T-helper 2 cell (primary cell): ENCODE measurements around the gene TCP11L2.

Experiments used
- DNase-seq, 5 experiments: peaks; one replicate each; pipeline versions ENCODE4 v3.0.0 to v3.0.0-alpha.2; 2012 to 2022
- total RNA-seq, 2 donors: gene quantifications; one replicate each; lab custom pipeline; 2026; lab: John Stamatoyannopoulos, UW

The TCP11L2 gene
- 81.7 to 113 reads per million in 2 donors for total RNA-seq

DNA sequence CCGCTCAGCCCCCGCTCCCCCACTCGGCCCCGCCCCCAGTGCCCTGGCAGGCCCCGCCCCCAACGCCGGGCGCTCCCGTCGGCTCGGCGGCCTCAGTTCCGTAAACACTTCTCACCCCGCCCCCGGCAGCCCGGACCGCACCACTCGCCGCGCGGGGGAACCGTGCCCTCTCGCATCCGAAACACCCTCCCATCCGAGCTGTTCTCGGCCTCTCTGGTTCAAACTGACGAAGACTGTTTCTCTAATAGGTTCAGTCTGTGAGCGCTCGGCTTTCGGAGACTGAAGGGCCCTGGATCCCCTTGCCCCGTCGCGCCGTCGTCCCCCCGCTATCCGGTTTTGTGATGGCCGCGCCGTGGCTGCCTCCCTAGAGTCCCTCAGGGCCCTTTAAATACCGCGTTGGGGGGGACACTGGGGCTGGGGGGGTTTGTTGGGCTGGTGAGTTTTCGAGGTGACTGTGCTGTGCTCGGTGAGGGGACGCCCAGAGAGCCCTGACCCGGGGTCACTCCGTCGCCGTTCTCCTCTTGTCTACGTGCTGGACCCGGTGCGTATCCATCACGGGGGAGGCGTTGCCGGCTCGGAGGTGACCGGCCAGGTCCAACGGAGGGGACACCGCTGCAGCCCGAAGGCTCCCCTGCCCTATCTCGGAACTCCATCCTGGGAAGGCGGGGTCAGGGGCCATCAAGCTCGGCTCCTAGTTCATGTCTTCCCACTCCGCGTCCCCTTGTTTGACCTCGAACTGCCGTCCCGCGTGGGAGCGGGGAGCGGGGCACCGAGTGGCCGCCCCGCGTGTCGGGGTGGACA is at the start of gene TCP11L2:
Gene TCP11L2 (plus strand): TSS at position 333 of the 801 bp plus-strand sequence. CDS start 8,343 bp downstream, outside the sequence.
- peak; percentile 83 to 91 (median 89) for DNase-seq

DNA sequence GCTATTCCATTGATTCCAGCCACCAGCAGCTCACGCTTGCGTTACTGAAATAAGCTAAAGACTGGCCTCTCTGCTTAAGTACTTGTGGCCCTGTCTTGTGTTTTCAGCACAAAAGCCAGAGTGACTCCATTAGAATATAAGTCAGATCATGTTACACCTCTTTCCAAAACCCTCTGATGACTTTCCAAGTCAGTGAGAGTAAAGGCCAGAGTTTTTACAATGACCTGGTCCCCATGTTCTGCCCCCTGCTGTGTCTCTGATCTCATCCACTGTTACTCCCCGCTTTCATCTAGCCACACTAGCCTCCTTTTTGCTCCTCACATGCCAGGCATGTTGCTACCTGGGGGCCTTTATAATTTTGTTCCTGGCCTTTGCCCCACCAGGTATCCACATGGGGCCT is 47.8 kb upstream of the TCP11L2 start:
- DNase-seq: no peak

DNA sequence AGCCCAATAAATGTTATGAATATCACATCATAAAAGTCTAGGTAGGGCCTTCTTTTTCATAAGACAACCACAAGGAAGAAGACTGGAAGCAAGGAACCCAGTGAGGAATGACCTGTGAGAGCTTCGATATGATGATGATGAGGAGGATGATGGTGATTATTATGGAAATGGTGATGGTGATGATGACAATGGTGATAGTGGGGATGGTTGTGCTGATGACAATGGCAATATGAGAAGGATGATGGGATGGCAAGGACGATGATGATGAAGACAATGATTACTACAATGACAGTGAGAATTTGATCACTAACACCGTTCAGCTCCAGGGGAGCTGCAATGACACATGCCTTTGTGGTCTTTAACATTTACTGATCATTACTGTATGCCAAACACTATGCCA is 47.0 kb upstream of the TCP11L2 start:
- DNase-seq: no peak

DNA sequence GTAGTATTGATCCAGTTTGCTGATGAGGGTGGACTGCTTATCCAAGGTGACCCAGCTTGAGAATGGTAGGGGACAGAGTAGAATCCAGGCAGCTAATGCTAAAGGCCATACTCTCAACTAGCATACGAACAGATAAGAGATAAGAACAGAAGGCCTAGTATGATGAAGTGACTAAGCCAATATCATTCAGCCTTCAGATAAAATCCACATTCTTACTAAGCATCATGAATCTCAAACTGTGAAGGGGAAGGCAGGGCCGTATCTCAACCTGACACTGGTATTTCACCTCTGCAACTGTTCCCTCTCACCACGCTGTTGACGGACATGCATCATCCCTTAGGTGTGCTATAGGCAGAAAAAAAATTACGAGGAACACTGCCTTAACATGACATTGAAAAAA is 46.6 kb upstream of the TCP11L2 start:
- no peak for DNase-seq

DNA sequence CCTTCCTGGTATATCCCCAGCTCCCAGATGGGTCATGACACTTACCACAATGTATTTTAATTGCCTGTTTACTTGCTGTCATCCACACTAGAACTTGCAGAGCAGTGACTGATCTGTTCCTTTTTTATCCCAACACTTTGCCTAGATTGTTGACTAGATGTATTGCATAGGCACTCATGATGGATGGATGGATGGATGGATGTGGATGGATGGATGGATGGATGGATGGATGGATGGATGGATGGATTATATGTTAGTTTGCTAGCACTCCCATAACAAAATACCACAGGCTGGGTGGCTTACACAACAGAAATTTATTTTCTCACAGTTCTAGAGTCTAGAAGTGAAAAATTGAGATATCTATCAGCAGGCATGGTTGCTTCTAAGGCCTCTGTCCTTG is 46.0 kb upstream of the TCP11L2 start:
- no peak for DNase-seq

DNA sequence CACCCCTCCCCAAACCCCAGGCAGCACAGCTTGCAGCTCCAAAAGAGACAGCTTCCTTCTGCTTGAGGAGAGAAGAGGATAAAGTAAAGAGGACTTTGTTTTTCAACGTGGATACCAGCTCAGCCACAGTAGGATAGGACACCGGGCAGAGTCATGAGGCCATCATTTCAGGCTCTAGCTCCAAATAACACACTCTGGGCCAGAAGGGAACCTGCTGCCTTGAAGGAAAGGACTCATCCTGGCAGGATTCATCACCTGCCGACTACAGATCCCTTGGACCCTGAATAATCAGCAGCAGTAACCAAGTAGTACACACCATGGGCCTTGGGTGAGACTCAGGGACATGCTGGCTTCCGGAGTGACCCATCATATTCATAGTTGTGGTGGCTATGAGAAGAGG is 44.3 kb upstream of the TCP11L2 start:
- no peak for DNase-seq

DNA sequence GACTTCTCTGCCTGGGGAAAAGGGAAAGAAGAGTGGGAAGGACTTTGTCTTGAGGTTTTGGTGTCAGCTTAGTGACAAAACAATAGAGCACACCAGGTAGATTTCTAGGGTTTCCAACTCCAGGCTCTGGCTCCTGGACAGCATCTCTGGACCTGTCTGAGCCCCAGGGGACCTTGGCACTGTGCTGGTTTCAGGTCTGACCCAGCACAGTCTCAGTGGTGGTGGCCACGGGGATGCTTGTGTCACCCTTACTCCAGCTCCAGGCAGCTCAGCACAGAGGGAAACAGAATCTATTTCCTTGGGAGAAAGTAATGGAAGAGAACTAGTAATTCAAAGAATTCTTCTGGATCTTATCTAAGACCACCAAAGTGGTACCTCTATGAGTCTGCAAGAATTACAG is 43.6 kb upstream of the TCP11L2 start:
- DNase-seq: no peak

DNA sequence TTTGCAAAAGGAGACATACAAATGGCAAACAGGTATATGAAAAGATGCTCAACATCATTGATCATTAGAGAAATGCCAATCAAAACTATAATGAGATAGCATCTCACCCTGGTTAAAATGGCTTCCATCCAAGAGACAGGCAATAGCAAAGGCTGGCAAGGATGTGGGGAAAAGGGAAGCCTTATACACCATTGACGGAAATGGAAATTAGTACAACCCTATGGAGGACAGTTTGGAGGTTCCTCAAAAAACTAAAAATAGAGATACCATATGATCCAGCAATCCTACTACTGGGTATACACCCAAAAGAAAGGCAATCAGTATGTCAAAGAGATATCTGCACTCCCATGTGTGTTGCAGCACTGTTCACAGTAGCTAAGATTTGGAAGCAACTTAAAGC is 37.4 kb upstream of the TCP11L2 start:
- no peak for DNase-seq

DNA sequence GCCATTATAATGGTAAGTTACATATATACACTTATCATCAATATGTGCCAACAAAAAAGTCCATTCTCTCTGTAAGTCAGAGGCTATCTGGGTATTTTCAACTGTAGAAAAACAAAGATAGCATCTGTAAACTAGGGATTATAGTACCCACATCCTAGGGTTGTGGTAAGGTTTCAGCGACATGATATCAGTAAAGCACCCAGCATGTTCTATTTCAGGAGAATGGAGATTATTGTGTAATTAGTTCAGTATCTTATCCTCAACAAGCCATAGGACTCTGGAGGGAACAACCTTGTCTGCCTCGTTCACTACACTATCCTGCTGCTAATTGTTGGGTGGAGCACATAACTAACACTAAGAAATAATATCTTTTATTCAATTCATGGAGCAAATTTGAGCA is 35.0 kb upstream of the TCP11L2 start:
- DNase-seq: peak in 1 of 5 experiments; percentile 86

DNA sequence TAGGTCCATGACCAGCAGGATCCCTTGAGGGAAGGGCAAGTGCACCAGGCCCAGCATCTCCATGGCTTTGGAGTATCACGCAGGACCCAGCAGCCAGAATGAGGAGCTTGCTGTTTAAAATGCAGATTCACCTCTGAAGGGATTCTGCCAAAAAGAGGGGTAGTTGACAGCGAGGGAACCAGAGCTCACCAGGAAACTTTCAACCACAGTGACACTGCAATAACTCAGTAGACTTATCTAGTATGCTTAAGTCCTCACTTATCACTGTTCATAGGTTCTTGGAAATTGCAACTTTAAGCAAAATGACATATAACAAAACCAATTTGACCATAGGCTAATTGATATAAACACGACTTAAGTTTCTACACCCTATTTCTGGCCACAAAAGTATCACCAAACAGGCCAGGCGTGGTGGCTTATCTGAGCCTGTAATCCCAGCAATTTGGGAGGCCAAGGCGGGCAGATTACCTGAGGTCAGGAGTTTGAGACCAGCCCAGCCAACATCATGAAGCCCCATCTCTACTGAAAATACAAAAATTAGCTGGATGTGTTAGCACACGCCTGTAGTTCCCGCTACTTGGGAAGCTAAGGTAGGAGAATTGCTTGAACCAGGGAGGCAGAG is 33.3 kb upstream of the TCP11L2 start:
- peak in 1 of 5 experiments; percentile 62 for DNase-seq

DNA sequence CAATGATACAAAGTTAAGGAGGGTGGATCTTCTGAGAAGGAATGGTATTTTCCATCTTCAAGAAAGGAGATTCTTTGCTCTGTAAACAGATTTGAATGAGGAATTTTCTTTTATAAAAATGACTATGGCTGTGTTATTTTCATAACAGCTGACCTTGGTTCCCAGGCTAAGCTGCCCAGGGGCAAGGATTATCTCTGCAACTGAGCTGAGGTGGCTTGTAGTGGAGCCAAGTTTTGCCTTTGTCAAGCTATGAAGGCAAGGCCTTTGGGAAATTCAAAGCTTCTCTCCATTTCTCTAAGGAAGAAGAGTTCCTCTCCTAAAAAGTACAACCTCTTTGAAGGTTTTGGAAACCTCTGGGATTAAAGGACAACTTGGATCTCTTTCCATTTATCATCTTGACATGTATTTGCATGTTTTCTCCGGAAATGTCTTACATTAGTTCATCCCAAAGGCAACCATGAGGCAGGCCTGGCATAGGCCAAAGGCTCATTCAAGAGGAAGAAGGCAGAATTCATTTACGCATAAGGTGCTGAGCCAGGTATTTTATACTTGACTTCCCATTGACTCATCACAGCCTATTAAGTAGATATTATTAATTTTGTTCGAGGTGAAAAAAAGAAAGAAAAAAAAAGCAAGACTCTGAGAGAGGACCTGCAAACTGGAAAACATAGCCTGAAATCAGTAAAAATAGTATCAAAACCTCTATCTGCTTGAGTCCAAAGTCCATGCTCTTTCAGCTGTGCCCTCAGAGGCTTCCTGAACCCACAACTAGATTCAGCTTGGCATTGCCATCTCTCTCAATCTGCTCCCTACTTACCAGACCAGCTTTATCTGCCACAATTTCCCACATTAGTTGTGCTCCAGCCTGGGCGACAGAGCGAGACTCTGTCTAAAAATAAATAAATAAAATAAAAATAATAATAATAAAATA is 30.7 kb upstream of the TCP11L2 start:
- DNase-seq: no peak

DNA sequence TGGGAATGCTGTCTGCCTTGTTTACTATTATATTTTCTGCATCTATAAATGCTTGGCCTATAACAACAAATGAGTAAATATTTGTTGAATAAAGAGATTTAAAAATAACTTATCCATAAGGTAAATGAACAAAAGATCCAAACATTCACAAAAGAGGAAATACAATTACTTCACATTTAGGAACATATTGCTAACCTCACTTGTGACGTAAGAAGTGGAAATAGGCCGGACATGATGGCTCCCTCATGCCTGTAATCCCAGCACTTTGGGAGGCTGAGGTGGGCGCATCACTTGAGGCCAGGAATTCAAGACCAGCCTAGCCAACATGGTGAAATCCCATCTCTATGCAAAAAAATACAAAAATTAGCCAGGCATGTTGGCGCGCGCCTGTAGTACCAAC is 29.0 kb upstream of the TCP11L2 start:
- DNase-seq: no peak

DNA sequence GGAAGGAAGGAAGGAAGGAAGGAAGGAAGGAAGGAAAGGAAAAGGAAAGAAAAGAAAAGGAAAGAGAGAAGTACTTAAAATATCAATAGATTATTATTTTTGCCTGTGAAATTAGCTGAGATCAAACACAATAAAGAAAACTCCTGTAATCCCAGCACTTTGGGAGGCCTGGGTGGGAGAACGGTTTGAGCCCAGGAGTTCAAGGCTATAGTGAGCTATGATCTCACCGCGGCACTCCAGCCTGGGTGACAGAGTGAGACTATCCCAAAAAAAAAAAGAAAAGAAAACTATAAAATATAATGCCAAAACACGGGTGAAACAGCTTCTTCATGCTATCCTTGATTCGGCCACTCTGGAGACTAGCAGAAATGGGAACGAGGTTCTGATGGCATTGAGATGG is 28.5 kb upstream of the TCP11L2 start:
- DNase-seq: no peak

DNA sequence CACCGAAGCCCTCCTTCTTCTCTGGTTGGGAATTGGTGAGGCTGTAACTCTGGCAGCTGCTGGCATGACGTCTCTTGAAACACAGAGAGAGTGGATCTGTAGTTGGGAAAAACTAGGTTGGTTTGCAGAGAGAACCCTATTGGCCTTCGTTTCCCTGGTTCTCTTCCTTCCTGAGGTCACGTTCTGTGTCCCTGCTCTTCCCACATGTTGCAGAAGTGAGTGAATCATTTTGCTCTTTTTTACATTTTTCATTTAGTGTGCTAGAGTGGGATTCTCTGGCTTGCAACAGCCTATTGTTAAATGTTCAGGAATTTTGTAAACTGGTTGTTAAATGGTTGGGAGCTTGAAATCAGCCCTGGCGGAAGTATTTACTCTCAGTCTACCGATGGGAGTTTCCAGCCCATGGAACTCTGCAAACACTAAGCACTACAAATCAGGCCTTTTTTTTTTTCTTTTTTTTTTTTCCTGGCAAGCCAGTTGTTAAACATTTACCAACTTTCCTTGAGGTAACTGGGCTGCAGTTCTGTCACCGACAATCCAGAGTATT is 27.9 kb upstream of the TCP11L2 start:
- DNase-seq: no peak

DNA sequence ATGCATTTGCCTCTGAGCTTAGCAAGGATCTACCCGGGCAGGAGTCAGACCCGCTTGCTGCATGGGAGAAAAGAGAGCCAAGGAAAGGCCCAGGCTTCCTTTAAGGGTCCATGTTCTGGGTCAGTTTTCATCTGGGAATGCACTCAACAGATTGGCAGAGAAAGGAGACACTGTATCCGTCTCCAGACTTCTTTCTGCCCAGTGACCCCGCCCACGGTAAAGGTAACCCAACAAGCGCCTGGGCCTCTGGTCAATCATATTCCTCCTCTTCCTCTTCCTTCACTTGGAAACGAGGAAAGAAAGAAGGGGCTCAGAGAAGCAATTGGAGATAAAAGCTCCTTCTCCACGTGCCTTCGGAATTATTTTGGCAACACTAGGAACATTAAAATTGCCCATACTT is 27.1 kb upstream of the TCP11L2 start:
- no peak for DNase-seq

DNA sequence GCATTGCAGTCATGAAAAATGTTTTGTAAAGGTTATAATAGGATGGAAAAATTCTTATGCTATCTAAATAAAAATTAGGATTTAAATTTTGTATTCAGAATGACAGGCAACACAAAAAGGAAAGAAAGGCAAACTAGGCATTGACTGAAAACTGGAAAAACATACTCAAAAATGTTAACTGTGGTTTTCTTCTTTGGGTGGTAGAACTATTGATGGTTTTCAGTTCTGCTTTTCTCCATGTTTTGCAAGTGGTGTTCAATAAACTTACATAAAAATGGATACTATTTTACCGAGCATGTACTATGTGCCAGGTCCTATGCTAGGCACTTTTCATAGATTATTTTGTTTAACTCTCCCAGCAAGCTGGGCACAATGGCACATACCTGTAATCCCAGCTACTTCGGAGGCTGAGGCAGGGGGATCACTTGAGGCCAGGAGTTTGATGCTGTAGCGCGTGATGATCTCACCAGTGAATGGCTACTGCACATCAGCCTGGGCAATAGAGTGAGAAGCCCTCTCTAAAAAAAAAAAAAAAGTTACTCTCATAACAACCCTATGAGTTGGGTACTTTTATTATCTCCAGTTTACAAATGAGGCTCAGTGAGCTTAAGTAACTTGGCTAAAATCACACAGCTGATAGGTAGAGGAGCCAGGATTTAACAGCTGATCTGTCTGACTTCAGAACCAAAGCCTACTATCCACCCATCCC is 26.3 kb upstream of the TCP11L2 start:
- DNase-seq: no peak

DNA sequence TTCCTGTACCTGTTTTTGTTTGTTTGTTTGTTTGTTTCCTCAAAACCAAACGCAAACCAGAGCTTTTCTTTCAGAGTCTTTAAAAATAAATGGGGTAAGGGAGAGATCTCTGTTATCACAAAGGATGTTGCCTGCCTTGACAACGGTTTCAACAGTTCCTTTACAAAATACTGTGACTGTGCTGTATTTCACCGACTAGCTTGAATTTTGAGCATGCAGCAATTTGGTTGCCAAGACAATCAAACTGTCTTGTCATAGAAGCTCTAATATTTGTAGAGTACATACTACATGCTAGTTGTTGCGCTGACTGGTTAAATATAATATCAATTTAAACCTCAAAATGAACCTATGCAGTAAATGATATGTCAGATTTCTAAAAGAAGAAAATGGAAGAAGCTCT is 22.4 kb upstream of the TCP11L2 start:
- DNase-seq: no peak

DNA sequence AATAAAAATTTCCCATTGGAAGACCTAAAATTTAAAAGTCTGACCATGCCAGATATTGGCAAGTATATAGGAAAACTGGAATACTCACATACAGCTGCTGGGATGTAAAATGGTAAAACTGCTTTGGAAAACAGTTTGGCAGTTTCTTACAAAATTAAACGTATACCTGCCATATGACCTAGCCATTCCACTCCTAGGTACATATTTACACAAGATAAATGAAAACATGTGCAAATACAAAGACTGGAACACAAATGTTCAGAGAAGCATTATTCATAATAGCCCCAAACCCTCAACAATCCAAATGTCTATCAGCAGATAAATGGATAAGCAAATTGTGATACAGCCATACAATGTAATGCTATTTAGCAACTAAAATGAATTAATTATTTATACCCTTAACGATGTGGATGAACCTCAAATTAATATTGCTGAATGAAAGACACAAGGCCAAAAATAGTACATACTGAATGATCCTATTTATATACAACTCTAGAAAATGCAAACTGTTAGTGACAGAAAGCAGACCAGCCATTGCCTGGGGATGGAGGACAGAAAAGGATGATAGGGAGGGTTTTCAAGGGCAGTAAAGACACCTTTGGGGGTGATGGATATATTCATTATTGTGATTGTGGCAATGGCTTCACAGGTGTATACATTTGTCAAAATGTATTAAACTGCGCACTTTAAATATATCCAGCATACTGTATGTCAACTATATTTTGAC is 21.3 kb upstream of the TCP11L2 start:
- no peak for DNase-seq

DNA sequence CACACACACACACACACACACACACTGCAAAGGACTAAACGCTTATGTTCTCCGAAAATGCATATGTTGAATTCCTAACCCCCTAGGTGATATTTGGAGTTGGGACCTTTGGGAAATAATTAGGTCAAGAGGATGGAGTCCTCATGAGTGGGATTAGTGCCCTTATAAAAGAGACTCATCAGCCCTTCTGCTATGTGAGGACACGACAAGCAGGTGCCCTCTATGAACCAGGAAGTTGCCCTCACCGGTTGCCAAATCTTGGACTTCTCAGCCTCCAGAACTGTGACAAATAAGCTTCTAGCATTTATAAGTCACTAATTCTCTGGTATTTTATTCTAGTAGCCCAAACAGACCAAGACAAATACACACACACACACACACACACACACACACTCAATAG is 20.7 kb upstream of the TCP11L2 start:
- no peak for DNase-seq

DNA sequence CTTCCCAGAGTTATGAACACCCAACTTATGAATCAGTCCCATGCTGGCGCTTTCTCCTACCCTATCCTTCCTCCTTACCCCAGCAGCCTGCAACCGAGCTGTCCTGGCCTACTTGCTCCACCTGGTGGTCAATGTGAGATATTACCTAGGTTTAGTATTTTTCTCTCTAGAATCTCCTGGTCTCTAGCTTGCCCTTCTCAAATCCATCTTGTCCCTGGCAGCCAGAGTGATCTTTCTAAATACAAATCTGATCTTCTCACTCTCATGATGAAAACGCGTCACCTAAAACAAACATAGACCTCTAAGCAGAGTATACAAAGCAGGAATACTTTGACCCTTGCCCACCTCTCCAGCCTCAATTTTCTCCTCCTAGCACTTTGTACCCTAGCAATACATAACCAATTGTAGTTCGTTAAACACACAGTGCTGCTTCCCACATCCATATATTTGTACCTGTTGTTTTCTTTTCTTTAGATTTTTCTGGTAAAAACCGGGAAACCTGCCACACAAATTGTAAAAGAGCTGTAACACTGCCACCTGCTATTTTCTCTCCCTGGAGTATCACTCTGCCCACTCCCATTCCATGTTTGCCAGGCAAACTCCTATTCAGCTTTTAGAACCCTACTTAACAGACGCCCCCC is 20.0 kb upstream of the TCP11L2 start:
- DNase-seq: peak in 4 of 5 experiments; percentile 12 to 57 (median 22)
